ENCODE measurements around the gene IMMP2L.
"Not testable (repeated sequence)": the region's sequence is repeated elsewhere in the genome, so short reads cannot be mapped to it uniquely, and the experiment has no call there.

The IMMP2L gene

DNA sequence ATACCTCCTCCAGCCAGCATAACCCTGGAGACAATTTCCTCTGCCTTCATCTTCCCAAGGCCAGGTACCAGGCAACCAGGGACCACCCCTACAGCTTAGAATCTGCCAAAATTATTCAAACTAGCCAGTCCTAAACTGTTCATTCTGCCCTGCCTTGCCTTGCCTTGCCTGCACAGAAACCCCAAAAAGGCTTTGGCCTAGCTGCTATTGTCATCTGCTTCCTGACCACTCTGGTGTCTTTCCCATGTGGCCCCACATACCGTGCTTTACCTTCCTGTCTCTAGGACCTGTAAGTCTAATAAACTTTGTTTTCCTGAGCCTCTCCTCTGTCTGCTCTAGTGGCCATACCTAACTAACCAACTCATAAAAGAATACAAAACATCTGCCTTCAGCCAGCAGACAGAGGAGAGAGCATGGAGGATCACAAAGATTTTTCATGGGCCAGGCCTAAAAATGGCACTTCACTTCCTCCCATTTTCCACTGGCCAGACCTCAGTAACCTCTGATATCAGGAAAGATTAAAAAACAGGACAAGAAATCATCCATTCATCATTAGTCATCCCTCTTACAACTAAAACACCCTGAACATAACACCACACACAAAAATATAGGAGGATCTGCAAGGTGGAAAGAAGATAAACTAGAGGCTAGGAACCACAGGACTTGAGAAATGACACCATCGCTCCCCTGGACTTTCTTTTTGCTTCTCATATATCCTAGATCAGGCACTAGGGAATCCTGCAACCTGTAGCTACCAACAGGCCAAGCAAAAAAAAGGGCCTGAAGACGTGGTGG, 51.5 kb downstream of the IMMP2L start:
- in situ Hi-C loops (cut with MboI; ENCODE audit: low sequenced_read_pairs) = no loop called here

DNA sequence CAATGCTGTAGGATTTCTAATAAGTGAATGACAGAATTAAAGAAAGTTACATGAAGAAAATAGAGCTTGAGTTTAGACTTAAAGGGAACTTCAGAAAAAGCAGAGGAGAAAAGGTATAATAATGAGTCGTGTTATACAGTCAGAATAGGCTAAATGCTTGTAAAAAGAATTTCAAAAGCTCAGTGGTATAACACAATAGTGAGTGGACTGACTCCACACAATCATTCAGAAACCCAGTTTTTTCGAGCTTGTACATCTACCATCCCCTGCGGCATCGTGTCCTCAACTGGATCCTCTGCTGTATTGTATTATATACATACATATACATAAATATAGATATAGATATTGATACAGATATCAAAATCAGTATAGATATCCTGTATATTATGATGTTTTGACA, 52.2 kb downstream of the IMMP2L start:
- in situ Hi-C loops (cut with MboI; ENCODE audit: low sequenced_read_pairs) = no loop called here

DNA sequence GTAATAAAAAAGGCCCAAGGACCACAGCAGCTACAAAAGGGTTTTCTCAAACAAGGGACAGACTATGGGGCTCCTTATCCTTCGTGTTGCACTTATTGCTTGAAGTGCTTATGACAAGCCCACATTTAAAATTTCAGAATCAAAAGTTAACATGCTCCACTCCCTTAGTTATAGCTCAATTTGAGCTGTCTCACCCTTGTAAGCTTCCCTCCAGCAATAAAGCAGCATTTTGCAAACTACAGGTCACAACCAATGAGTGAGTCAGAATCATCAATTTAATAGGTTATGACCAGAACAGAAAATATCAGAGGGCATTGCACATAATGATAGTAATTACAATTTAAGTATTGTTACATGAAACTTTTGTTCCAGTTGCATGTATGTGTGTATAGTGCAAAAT, 53.0 kb downstream of the IMMP2L start:
- in situ Hi-C loops (cut with MboI; ENCODE audit: low sequenced_read_pairs) = no loop called here

DNA sequence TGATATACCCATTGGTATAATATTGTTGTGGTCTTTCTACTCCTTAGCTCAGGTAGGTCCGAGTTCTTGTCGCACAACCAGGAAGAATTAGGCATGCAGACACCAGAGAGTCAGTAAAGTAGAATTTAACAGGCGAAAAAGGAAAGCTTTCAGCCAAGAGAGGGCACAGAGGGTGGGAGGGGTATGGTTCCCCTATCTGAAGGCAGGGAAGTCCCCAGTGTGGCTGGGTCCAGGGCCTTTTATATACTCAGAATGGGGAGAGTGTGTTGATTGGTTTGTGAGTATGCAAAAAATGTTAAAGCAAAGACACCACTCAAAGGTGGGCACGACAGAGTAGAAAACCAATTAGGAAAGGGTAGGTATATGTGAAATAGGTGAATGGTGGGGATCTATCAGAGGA, 53.9 kb downstream of the IMMP2L start:
- in situ Hi-C loops (cut with MboI; ENCODE audit: low sequenced_read_pairs) = no loop called here

DNA sequence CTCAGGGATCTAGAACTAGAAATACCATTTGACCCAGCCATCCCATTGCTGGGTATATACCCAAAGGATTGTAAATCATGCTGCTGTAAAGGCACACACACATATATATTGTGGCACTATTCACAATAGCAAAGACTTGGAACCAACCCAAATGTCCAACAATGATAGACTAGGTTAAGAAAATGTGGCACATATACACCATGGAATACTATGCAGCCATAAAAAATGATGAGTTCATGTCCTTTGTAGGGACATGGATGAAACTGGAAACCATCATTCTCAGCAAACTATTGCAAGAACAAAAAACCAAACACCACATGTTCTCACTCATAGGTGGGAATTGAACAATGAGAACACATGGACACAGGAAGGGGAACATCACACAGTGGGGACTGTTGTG, 56.9 kb downstream of the IMMP2L start:
- in situ Hi-C loops (cut with MboI; ENCODE audit: low sequenced_read_pairs) = not testable (repeated sequence)

DNA sequence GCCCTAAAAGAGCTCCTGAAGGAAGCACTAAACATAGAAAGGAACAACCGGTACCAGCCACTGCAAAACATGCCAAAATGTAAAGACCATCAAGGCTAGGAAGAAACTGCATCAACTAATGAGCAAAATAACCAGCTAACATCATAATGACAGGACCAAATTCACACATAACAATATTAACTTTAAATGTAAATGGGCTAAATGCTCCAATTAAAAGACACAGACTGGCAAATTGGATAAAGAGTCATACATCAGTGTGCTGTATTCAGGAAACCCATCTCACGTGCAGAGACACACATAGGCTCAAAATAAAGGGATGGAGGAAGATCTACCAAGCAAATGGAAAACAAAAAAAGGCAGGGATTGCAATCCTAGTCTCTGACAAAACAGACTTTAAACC, 60.5 kb downstream of the IMMP2L start:
- in situ Hi-C loops (cut with MboI; ENCODE audit: low sequenced_read_pairs) = not testable (repeated sequence)

DNA sequence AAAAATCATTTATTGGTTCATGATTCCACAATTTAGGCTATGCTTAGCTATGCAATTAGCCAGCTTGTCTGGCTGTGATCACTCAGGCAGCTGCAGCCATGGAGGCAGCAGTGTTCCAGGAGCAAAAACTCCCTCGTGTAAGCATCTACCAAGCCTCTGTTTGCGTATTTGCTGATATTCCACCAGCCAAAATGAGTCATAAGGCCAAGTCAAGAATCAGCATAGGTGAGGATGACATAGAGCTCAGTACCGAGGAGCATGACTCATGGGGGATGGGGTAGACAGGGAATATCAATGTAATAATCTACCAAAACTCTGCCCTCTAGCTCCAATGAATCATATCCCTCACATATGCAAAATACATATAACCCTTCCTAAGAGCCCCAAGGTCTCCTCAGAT, 63.3 kb downstream of the IMMP2L start:
- in situ Hi-C loops (cut with MboI; ENCODE audit: low sequenced_read_pairs) = no loop called here

DNA sequence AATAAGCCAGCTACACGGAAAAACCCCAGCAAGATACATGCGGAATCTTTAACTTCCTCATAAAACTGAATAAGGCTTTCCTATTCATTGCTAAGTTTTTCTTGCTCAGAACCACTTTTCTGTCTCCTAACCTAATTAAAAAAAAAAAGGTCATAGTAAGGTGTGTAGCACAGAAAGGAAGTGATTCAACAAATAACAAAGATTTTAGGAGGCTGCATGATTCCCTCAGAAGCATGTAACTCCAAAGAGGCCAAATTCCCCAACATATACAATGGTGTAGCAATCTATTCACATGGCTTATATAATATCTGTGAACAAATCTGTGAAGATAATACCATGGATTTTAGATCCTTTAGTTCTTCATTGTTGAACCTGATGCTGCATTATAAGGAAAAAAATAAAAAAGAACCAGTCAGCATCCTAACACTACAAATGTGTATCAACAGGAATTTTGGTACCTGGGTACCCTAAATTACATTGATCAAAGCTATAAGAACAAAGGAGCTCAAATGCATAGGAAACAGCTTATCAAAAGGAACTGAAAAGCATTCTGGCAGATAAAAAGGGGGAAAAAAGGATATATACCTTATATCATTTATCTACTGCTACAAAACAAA, 63.8 kb downstream of the IMMP2L start:
- in situ Hi-C loops (cut with MboI; ENCODE audit: low sequenced_read_pairs) = no loop called here

DNA sequence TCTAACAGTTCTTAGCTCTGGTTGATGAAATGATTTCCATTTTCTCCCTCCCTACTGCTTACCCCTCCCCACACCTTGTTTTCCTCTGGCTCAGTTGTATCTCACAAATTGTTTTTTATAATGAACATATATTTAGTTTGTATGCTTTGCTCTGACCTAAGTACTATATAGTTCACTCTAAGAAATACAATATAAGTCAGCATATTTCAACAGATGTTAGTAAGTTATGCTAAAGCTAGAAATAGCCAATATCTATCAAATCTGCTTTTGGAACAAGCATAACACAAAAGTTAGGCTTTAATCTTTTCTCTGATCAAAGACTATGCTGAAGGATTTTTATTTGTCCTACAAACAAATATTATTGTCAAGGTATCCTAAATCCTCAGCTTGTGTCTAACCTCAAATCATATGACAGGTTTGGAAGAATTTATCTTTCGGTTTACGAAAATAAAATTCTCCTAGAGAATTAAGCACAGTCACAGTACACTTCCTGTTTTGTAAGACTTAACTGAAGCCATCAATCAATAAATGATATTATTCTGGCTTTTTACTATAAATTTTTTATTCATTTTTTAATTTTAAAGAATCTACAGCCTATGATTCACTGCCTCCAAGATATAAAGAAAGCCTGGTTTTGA, 67.0 kb downstream of the IMMP2L start:
- in situ Hi-C loops (cut with MboI; ENCODE audit: low sequenced_read_pairs) = no loop called here

DNA sequence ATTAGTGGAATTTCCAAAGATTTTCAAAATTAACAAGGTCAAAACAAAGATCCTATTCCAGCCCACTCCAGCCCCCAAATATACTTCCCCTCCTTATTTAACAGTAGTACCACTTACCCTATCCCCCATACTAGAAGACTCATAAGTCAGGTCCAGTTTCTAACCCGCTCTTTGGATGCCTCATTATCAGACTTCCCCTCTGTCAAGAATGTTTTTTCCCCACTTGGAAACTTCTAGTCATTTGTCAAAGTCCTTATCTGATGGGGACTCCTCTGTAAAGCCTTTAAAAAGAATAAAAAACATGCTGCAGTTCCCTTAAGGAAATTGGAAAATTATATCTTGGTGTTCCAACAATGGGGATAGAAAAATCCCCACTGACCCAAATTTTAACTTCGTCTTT, 70.1 kb downstream of the IMMP2L start:
- in situ Hi-C loops (cut with MboI; ENCODE audit: low sequenced_read_pairs) = no loop called here

DNA sequence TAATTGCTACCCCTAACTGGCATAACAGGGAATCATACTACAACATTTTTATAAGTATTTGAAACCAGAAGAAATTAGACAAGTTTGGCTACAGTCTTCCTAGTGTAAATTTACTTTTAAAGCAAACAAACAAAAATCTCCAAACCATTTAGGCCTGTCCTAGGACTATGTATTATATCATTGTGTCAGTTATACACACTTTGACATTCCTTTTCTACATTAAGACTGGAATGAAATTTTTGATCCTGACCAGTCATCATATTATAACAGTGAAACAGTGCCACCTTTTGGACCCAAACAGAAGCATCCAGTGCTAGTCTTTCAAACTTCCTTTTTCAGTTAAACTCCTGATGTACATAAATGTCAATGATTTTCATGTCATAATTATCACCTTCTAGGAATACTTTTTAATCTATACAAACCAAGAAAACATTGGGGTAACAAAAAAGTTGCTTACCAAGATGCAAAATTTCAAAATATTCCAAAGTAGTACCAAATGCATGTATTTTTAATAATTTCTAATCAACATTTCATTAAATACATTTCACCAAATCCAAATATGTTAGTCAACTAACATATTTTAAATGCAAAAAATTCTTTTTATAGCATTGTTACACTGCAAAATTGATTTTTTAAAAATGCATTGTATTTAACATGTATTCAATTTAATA, 75.7 kb downstream of the IMMP2L start:
- in situ Hi-C loops (cut with MboI; ENCODE audit: low sequenced_read_pairs) = no loop called here

DNA sequence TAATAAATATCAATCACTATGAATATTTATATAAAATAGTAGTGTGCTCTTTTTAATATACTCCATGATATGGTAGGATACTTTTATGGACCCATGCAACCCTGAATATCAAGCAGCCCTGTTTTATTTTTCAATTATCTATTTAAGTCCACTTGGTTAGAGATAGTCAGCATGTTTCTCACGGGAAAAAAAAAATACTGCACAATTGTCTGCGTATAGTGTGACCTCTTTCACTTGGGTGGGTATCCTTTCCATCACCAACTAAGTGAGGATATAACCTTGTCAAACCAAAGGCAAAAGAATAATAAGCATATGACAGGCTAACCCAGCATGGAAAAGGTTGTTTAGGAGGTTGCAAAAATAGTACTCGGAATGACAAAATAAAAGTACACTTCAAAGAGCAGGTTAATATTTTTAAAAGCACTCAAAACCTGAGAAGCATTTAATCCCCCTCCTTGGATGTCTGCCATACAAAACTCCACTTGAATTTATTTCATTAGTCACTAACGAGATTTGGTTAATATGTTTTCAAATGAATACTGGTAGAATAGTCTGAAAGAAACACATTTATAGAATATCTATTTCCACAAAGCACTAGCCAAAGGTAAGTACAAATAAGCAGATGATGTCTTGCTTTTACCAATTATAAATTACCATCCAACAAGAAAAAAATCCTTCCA, 76.5 kb downstream of the IMMP2L start:
- in situ Hi-C loops (cut with MboI; ENCODE audit: low sequenced_read_pairs) = no loop called here

DNA sequence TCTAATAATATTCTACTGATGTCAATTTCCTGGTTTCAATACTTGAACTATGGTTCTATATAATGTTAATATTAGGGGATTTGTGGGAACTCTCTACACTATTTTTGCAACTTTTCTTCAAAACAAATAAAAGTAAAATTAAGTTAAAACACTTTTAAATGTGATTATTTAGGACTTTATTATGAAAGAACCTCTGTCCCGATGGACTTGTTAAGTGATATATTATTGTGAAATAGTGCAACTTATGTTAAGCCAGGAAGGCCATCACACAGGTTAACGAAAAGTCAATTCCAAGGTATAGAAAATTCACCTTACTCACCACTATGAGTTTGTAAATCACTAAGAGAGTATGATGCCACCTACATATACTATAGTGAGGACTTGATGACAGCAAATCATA, 79.2 kb downstream of the IMMP2L start:
- in situ Hi-C loops (cut with MboI; ENCODE audit: low sequenced_read_pairs) = no loop called here

DNA sequence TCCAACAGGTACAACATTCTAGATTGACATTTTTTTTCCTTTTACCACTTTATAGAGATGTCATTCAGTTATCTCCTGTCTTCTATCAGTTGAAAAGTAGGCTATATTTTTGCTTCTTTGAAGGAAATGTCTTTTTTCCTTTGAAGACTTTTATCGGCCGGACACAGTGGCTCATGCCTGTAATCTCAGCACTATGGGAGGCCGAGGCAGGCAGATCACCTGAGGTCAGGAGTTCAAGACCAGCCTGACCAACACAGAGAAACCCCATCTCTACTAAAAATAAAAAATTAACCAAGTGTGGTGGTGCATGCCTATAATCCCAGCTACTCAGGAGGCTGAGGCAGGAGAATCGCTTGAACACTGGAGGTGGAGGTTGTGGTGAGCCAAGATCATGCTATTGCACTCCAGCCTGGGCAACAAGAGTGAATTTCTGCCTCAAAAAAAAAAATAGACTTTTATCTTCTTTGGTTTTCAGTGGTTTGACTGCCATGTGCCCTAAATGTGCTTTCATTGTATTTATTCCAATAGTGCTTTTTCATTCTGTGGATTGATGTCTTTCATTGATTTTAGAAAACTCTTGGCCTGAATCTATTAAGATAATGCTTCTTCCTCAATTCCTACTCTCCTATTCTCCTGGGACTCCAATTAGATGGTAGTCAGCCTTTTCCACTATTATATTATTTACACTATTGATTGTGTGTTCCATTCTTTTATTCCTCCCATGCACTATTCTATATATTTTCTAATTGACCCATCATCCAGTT, 84.6 kb downstream of the IMMP2L start:
- in situ Hi-C loops (cut with MboI; ENCODE audit: low sequenced_read_pairs) = no loop called here

DNA sequence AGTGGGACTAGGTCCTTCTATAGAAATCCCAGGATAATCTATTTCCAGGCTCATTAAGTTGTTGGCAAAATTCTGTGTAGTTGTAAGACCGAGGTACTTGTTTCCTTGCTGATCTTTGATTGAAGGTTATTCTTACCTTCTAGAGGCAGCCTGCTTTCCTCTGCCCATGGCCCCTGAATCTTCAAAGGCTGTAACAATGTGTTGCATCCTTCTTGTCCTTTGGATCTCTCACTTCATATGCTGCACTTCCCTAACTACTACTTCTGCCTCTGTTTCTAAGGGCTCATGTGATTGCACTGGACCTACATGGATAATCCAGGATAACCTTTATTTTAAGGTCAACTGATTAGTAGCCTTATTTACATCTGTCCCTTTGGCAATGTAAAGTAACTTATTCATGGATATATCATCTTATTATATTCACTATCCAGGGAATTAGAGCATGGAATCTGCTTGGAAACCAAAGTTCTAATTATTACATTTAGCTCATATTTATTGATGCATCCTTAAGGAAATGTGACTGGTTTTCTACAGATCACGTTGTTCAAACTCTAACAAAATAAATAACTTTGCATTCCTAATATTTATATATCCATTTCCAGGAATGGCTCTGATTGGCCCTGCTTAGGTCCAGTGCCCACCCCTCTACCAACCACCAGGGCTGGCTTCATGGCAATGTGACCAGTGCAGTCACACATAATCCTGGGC, 85.6 kb downstream of the IMMP2L start:
- in situ Hi-C loops (cut with MboI; ENCODE audit: low sequenced_read_pairs) = no loop called here

DNA sequence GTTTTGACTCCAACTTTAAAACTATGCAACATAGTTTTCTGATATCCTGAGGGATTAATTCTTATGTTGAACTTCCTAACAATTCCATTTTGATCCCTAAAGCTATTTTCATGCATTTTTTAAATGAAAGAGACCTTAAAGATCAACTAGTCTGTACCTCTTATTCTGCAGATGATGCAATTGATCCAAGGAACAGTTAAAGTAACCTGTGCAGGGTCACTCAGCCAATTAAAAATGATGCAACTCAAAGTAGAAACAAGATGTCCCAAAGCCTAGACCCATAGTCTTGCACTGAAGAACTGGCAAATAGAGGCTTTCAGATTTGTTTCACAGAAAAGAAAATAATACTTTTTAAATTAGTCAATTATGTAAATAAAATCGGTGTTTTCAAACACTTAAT, 86.3 kb downstream of the IMMP2L start:
- in situ Hi-C loops (cut with MboI; ENCODE audit: low sequenced_read_pairs) = no loop called here

DNA sequence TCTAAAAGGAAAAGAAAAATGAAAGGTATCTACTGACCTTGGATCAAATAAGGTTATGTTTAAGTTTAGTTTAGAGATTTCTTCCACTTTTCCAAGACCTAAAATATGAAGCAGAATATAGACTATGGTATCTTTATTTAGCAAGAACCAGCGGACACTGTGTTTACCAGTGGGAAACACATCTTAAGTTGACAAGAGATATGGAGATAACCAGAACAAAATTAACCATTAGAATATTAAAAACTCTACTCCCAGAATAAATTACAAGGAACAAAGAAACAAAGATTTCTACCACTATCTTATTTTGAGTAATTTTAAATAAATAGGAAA, 86.9 kb downstream of the IMMP2L start:
- in situ Hi-C loops (cut with MboI; ENCODE audit: low sequenced_read_pairs) = no loop called here

DNA sequence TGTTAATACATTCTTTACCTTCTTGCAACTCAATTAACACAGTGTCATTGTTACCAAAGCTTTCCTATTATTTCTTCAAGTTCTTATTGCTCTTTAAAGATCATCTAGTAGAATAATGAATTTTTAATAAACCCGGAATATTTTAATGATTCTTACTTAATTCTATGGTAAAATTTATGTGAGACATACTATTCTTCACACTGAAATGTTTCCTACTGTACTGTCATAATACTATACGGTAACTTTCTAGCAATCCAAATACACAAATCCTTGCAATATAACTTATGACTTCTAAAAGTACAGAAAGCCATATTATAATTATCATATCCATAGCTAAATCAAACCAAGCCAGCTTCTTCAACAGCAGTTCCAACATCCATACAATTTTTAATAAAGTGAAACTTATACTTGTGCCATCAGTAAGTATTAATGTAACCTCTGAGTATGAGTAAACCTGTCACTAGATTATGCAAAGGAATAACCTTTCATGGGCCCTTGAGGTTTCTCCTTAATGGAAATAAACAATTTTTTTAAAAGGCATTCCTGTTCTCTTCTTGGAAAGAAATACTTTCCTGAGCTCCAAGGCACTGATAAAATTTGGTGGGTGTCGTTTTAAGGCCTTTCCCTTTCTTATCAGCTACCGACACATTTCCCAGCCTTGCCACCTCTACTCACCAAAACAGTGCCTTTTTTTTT, 87.4 kb downstream of the IMMP2L start:
- in situ Hi-C loops (cut with MboI; ENCODE audit: low sequenced_read_pairs) = no loop called here

DNA sequence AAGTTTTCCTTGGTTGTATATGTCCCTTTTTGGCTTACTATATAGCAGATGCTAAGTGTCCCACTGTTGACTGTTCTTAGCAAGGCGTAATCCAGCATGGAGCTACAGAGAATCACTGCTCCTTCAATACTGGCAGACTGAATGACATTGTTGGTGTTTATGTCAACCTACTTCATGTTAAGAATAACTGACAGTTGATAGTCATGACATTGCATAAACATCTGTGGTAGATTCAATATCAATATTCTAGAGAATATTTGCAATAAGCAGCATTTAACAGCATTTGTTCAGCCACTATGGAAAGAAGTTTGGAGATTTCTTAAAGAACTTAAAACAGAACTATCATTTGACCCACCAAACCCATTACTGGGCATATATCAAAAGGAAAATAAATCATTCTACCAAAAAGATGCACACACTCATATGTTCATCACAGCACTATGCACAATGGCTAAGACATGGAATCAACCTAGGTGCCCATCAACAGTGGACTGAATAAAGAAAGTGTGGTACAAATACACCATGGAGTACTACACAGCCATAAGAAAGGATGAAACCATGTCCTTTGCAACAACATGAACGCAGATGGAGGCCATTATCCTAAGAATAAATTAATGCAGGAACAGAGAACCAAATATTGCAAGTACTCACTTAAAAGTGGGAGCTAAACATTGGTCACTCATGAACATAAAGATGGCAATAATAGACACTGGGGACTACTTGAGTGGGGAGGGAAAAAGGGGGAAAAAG, 88.7 kb downstream of the IMMP2L start:
- in situ Hi-C loops (cut with MboI; ENCODE audit: low sequenced_read_pairs) = no loop called here

Measured in HL-60/S4 treated with phorbol 12-myristate 13-acetate at 8.2 ng/mL for 4 days and 3 days (cell line).